SK-MEL-5 (cell line): Measurements from ENCODE around the gene RAB42. TPM values are rescaled to one million over a fixed set of nuclear protein-coding genes. Genes with fewer than 3 reads are reported as not detected.

Experiments
- DNase-seq: peaks from one replicate; pipeline ENCODE4 v3.0.0-alpha.2; 2016; ENCODE audit warnings: low read depth, low spot score
- in situ Hi-C: cut with HindIII; loops from 2 replicates; pipeline ENCODE4 v1.10.0; 2016; ENCODE audit warnings: low sequenced_read_pairs, high pct_unique_total_duplicates, low pct_unique_long_range_greater_than_20kb
- small RNA-seq, 2 experiments: library from RNA; depleted of rRNA; stranded (forward); fragments of <200 nt; gene quantifications; one replicate each; pipeline ENCODE3, GENCODE V24; 2014
- total RNA-seq: library from RNA; depleted of rRNA; stranded (reverse); fragments of >200 nt; shearing (Covaris generic); gene quantifications from 2 replicates; pipeline ENCODE4 v1.2.3, GENCODE V29; 2014; rRNA removed

Gene RAB42
- total RNA-seq, 1 experiment from 2014 or later = not detected

- in situ Hi-C loops = no loop called here
- DNase-seq = no peak
Measured at GRCh38 chr1:28631713-28632112, 39.6 kb downstream of the RAB42 start.

- in situ Hi-C loops = no loop called here
- DNase-seq = no peak
Measured at GRCh38 chr1:28632560-28632959, 40.5 kb downstream of the RAB42 start.

GRCh38 chr1:28640766-28641165, 48.7 kb downstream of the RAB42 start:
- DNase-seq = peak; percentile 29
- in situ Hi-C loops = no loop called here

- DNase-seq = no peak
- in situ Hi-C loops = no loop called here
Measured at GRCh38 chr1:28642056-28642846, 50.2 kb downstream of the RAB42 start.

- DNase-seq = peak; percentile 91
- in situ Hi-C loops = no loop called here
Measured at GRCh38 chr1:28642847-28643635, 51.0 kb downstream of the RAB42 start, which contains the start of gene TAF12. TSS of gene TAF12 (minus strand) at chr1:28643067. CDS start at chr1:28622081, 20,986 bp downstream.

GRCh38 chr1:28644494-28644893, 52.4 kb downstream of the RAB42 start:
- in situ Hi-C loops = no loop called here
- no peak for DNase-seq

Small RNA genes lying within 50 kb of the gene (small RNA-seq; reads per million reads assigned to genes)
- gene SNORA16A (0 reads per million in 2 experiments), gene SNORA44 (0 reads per million in 2 experiments), gene SNORA61 (0 reads per million in 2 experiments), gene SNORD99 (3,410 to 35,229 reads per million in 2 experiments)

Other genes with a start within 250 kb of the RAB42 start
- gene PHACTR4, start 222.5 kb upstream of the RAB42 start, total RNA-seq = 5.4 and 5.5 TPM in 2 replicates
- gene RCC1, start 86.2 kb upstream of the RAB42 start, total RNA-seq = 26.0 and 26.7 TPM in 2 replicates
- 13.4 and 22.6 TPM in 2 replicates for gene TRNAU1AP, start 39.2 kb upstream of the RAB42 start, total RNA-seq
- gene TAF12, start 50.8 kb downstream of the RAB42 start, total RNA-seq = 39.1 and 44.9 TPM in 2 replicates
- not detected in 2 replicates for gene RNU11, start 56.3 kb downstream of the RAB42 start, total RNA-seq
- gene GMEB1, start 76.5 kb downstream of the RAB42 start, total RNA-seq = 3.5 and 4.6 TPM in 2 replicates
- 59.5 and 63.3 TPM in 2 replicates for gene YTHDF2, start 144.7 kb downstream of the RAB42 start, total RNA-seq
- under 0.01 TPM in 1 of 2 replicates, not detected in the other for gene OPRD1, start 219.9 kb downstream of the RAB42 start, total RNA-seq